ENCODE measurements around the gene RAD51B.

Gene RAD51B

DNA sequence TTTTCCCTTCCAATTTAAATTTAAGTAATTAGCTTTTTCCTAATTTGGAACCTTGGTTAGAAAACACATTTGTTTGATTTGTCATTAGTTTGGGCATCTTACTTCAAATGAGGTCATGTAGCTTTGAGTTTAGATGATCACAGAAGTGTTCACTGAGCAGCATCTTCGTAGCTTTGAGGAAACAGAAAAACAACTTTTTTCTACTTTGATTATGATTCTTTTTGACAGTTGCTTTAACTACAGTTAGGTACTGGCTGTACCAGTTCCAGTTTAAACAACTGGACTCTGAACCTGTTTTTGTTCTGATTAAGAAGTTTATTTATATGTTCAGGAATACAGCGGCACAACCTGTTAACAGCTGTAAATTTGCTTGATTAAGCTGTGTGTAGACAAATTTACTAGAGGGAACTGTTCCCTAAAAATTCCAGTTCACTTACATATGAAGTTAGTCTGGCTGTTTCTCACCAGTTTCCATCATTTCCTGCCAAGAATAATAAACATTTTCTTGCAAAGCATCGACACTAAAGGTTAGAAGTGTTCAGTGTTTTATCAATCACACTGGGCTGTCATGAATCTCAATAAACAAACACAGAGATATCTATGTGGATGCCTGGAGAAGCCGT, 191.9 kb downstream of the RAD51B start:
- no peaks in the 10 kb centered on the region for H3K36me3 ChIP-seq
- H3K4me1 ChIP-seq: no peaks in the 10 kb centered on the region
- H3K27ac ChIP-seq: no peak overlapping the region
- H3K9ac ChIP-seq: no peak overlapping the region
- H3K9me3 ChIP-seq: peaks cover 9% of the 10 kb centered on the region
- no peaks in the 10 kb centered on the region for H3K27me3 ChIP-seq
- no peak for TF ChIP-seq Cebpa-rat (IDR thresholded peaks at IDR 0.05)
- H3K4me3 ChIP-seq: no peak overlapping the region
- H3K4me2 ChIP-seq: no peak overlapping the region
- H4K20me1 ChIP-seq: no peaks in the 10 kb centered on the region

DNA sequence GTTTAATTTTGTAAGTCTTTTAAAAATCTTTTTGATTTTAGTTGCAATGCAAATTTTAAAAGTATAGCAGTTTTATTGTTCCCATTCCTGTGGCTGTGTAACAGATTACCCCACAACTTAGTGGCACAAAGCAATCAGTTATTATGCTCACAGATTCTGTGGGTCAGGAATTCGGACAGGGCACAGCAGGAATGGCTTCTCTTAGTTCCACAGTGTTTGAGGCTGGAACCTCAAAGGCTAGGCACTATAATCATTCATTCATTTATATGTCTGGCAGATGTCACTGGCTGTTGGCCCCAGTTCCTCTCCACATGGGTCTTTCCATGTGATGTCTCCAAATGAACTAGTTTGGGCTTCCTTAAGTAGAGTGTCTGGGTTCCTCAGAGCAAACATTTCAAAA, 193.3 kb downstream of the RAD51B start:
- Histone ChIP-seq H3K27me3 (no peaks in the 10 kb centered on the region), H3K4me2 (no peak overlapping the region), H4K20me1 (no peaks in the 10 kb centered on the region), H3K36me3 (no peaks in the 10 kb centered on the region), H3K27ac (no peak overlapping the region), H3K4me1 (no peaks in the 10 kb centered on the region), H3K9me3 (peaks cover 9% of the 10 kb centered on the region), H3K9ac (no peak overlapping the region), H3K4me3 (no peak overlapping the region)
- no peak for TF ChIP-seq Cebpa-rat (IDR thresholded peaks at IDR 0.05)

DNA sequence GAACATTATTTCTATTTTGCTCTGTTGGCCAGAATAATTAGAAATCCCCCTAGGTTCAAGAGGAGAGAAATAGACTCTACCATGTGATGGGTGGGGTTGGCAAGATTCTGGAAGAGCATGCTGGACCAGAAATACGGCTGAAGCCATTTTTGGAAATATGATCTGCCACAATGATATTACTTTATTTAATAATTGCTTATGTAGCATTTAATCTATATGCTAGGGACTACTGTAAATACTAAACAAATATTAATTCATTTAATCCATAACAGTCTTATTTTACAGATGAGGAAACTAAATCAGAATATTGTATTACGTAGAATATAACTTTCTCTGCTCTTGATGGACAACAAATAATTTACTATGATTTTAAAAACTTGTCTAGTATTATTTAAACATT, 193.7 kb downstream of the RAD51B start:
- H3K4me3 ChIP-seq: no peak overlapping the region
- no peak for TF ChIP-seq Cebpa-rat (IDR thresholded peaks at IDR 0.05)
- no peaks in the 10 kb centered on the region for H3K27me3 ChIP-seq
- H3K4me1 ChIP-seq: no peaks in the 10 kb centered on the region
- H3K9ac ChIP-seq: no peak overlapping the region
- H3K27ac ChIP-seq: no peak overlapping the region
- H3K36me3 ChIP-seq: no peaks in the 10 kb centered on the region
- H3K9me3 ChIP-seq: peaks cover 9% of the 10 kb centered on the region
- no peak overlapping the region for H3K4me2 ChIP-seq
- H4K20me1 ChIP-seq: no peaks in the 10 kb centered on the region

- Histone ChIP-seq H3K9ac (no peak overlapping the region), H3K4me1 (no peaks in the 10 kb centered on the region), H3K4me3 (no peak overlapping the region), H3K27me3 (no peaks in the 10 kb centered on the region), H3K9me3 (peaks cover 9% of the 10 kb centered on the region), H3K27ac (no peak overlapping the region), H3K4me2 (no peak overlapping the region), H3K36me3 (no peaks in the 10 kb centered on the region), H4K20me1 (no peaks in the 10 kb centered on the region)
- TF ChIP-seq Cebpa-rat (IDR thresholded peaks at IDR 0.05): no peak
Measured at GRCh38 chr14:68014771-68015170, 195.2 kb downstream of the RAD51B start.

GRCh38 chr14:68015356-68016254, 196.0 kb downstream of the RAD51B start:
- peaks cover 9% of the 10 kb centered on the region for H3K9me3 ChIP-seq
- no peaks in the 10 kb centered on the region for H3K27me3 ChIP-seq
- H3K36me3 ChIP-seq: no peaks in the 10 kb centered on the region
- no peak overlapping the region for H3K4me2 ChIP-seq
- no peak overlapping the region for H3K27ac ChIP-seq
- no peak for TF ChIP-seq Cebpa-rat (IDR thresholded peaks at IDR 0.05)
- no peak overlapping the region for H3K9ac ChIP-seq
- H4K20me1 ChIP-seq: no peaks in the 10 kb centered on the region
- peaks cover 7% of the 10 kb centered on the region for H3K4me1 ChIP-seq
- no peak overlapping the region for H3K4me3 ChIP-seq

DNA sequence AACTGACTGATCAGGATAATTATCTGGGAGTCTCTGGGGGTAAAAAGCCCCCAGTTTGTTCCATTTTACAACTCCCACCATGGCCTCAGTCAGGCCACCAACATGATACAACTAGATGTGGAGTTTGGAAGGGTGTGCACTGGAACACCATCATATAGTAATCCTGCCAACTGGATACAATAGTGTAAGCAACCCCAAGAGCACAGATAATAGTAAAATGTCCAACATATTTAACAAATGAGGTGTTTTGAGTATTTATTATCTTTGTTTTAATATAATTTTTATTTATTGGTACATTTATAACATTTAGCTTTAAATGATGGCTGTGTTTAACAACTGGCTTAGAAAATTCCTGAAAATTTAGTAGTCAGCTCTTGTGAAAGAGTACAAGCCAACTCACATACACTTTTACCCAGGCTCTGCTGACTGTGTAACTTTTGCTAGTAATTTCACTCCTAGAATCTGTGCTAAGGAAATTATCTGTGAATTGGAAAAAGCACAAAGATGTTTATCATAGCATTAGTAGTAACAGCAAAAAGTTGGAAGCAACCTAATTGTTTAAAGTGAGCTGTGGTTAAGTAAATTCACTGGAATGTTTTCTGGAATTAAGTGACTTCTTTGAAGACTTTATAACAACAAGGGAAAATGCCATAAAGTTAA, 196.8 kb downstream of the RAD51B start:
- no peak overlapping the region for H3K4me2 ChIP-seq
- H3K27me3 ChIP-seq: no peaks in the 10 kb centered on the region
- peaks cover 15% of the 10 kb centered on the region for H3K4me1 ChIP-seq
- H3K36me3 ChIP-seq: no peaks in the 10 kb centered on the region
- H3K9me3 ChIP-seq: peaks cover 9% of the 10 kb centered on the region
- no peak overlapping the region for H3K4me3 ChIP-seq
- no peaks in the 10 kb centered on the region for H4K20me1 ChIP-seq
- H3K9ac ChIP-seq: no peak overlapping the region
- TF ChIP-seq Cebpa-rat (IDR thresholded peaks at IDR 0.05): no peak
- H3K27ac ChIP-seq: no peak overlapping the region

GRCh38 chr14:68018598-68018997, 199.0 kb downstream of the RAD51B start:
- Histone ChIP-seq H3K9ac (no peak overlapping the region), H3K9me3 (peaks cover 17% of the 10 kb centered on the region), H4K20me1 (no peaks in the 10 kb centered on the region), H3K36me3 (no peaks in the 10 kb centered on the region), H3K27ac (no peak overlapping the region), H3K27me3 (no peaks in the 10 kb centered on the region), H3K4me2 (no peak overlapping the region), H3K4me1 (peaks cover 18% of the 10 kb centered on the region), H3K4me3 (no peak overlapping the region)
- TF ChIP-seq Cebpa-rat (IDR thresholded peaks at IDR 0.05): no peak

- Histone ChIP-seq H3K27ac (no peak overlapping the region), H3K9me3 (peaks cover 14% of the 10 kb centered on the region), H3K9ac (no peak overlapping the region), H3K4me2 (peak overlapping the region; percentile 35), H3K4me1 (peaks cover 18% of the 10 kb centered on the region), H3K4me3 (no peak overlapping the region), H3K27me3 (no peaks in the 10 kb centered on the region), H3K36me3 (no peaks in the 10 kb centered on the region), H4K20me1 (no peaks in the 10 kb centered on the region)
- peak; percentile 81; the same call in 1 of the 2 replicates for TF ChIP-seq Cebpa-rat (IDR thresholded peaks at IDR 0.05)
Measured at GRCh38 chr14:68020493-68020892, 200.9 kb downstream of the RAD51B start.

- no peak overlapping the region for H3K27ac ChIP-seq
Measured at GRCh38 chr14:68020999-68021663, 201.6 kb downstream of the RAD51B start.

More at GRCh38 chr14:68020999-68021663, 201.6 kb downstream of the RAD51B start:
- H3K4me1 ChIP-seq: peaks cover 18% of the 10 kb centered on the region
- no peak for TF ChIP-seq Cebpa-rat (IDR thresholded peaks at IDR 0.05)
- no peaks in the 10 kb centered on the region for H4K20me1 ChIP-seq
- no peaks in the 10 kb centered on the region for H3K36me3 ChIP-seq
- no peak overlapping the region for H3K9ac ChIP-seq
- no peaks in the 10 kb centered on the region for H3K27me3 ChIP-seq
- peak overlapping the region; percentile 35 for H3K4me2 ChIP-seq
- H3K9me3 ChIP-seq: peaks cover 12% of the 10 kb centered on the region; the same call in 1 of the 2 replicates
- no peak overlapping the region for H3K4me3 ChIP-seq
